ENCODE data around the gene OR5M11. TPM values are rescaled to one million over a fixed set of nuclear protein-coding genes. Genes with fewer than 3 reads are reported as not detected.

Gene OR5M11
- total RNA-seq = not detected in 2 replicates

GRCh38 chr11:56543157-56543556 lies at the start of gene OR5M11:
Gene OR5M11 (minus strand): TSS chr11:56543257. CDS start chr11:56543257, 0 bp downstream.

GRCh38 chr11:56577621-56578020 lies 34.6 kb upstream of the OR5M11 start, which contains the start of gene OR5M10:
Gene OR5M10 (minus strand): TSS chr11:56577721. CDS start chr11:56577721, 0 bp downstream.

Other genes starting within 250 kb of the OR5M11 start
- gene OR8K3, start 228.1 kb downstream of the OR5M11 start, total RNA-seq = not detected in 2 replicates
- not detected in 2 replicates for gene OR8K1, start 197.2 kb downstream of the OR5M11 start, total RNA-seq
- gene OR8J1, start 189.0 kb downstream of the OR5M11 start, total RNA-seq = not detected in 2 replicates
- gene OR8U1, start 167.6 kb downstream of the OR5M11 start, total RNA-seq = not detected in 2 replicates
- not detected in 2 replicates for gene OR5AL1, start 130.6 kb downstream of the OR5M11 start, total RNA-seq
- not detected in 2 replicates for gene OR5M3, start 69.9 kb downstream of the OR5M11 start, total RNA-seq
- gene OR5M8, start 51.9 kb downstream of the OR5M11 start, total RNA-seq = not detected in 2 replicates
- gene OR5M10, start 34.5 kb upstream of the OR5M11 start, total RNA-seq = not detected in 2 replicates
- gene OR5M1, start 71.6 kb upstream of the OR5M11 start, total RNA-seq = not detected in 2 replicates
- gene OR5AP2, start 99.2 kb upstream of the OR5M11 start, total RNA-seq = not detected in 2 replicates
- not detected in 2 replicates for gene OR5AR1, start 120.4 kb upstream of the OR5M11 start, total RNA-seq
- gene OR9G1, start 155.8 kb upstream of the OR5M11 start, total RNA-seq = not detected in 2 replicates
- gene OR9G4, start 205.4 kb upstream of the OR5M11 start, total RNA-seq = not detected in 2 replicates